Ishikawa (cell line): ENCODE data around the gene RNF215.

ENCODE experiments used
- CEBPB ChIP-seq: IDR thresholded peaks from 2 replicates; pipeline ENCODE4 v1.6.1; 2012
- CREB1 ChIP-seq: IDR thresholded peaks from 2 replicates; pipeline ENCODE4 v1.6.1; 2012; ENCODE audit warnings: low read depth
- EGR1 ChIP-seq: IDR thresholded peaks from 2 replicates; pipeline ENCODE4 v1.6.1; 2012
- EP300 ChIP-seq: IDR thresholded peaks from 2 replicates; pipeline ENCODE4 v1.6.1; 2012; ENCODE audit warnings: borderline replicate concordance
- FOXM1 ChIP-seq: IDR thresholded peaks from 2 replicates; pipeline ENCODE4 v1.6.1; 2012; ENCODE audit warnings: low read depth, borderline replicate concordance
- MAX ChIP-seq: IDR thresholded peaks from 2 replicates; pipeline ENCODE4 v1.6.1; 2012
- RAD21 ChIP-seq: IDR thresholded peaks from 2 replicates; pipeline ENCODE4 v1.6.1; 2012; ENCODE audit warnings: low read depth
- REST ChIP-seq: IDR thresholded peaks from 2 replicates; pipeline ENCODE4 v1.6.1; 2012; ENCODE audit warnings: low read depth, mild to moderate bottlenecking
- TAF1 ChIP-seq: IDR thresholded peaks from 2 replicates; pipeline ENCODE4 v1.6.1; 2012; ENCODE audit warnings: low read depth, mild to moderate bottlenecking
- TCF12 ChIP-seq: IDR thresholded peaks from 2 replicates; pipeline ENCODE4 v1.6.1; 2012; ENCODE audit warnings: low read depth
- USF1 ChIP-seq: IDR thresholded peaks from 2 replicates; pipeline ENCODE4 v1.6.1; 2012
- YY1 ChIP-seq: IDR thresholded peaks from 2 replicates; pipeline ENCODE4 v1.6.1; 2012; ENCODE audit warnings: low read depth

- TF ChIP-seq TCF12 (no peak), REST (no peak), CEBPB (no peak), MAX (0 out of 2 replicates have a peak, but pooled peaks have one; percentile 4), YY1 (no peak), EGR1 (no peak), EP300 (no peak), USF1 (no peak), TAF1 (no peak), RAD21 (no peak), CREB1 (no peak), FOXM1 (no peak)
Observed at GRCh38 chr22:30392661-30393321, 5.6 kb upstream of the RNF215 start.
